ENCODE results near the gene ZNF804A. TPM values are rescaled to one million over a fixed set of nuclear protein-coding genes. Genes with fewer than 3 reads are reported as not detected.

ZNF804A gene
- total RNA-seq, 3 donors from 2014 or later (not counting 1 experiment from before 2014, with no cell fraction given): 0.12 to 0.25 TPM; not detected in 1

GRCh38 chr2:184793176-184793575 is 194.8 kb downstream of the ZNF804A start:
- H3K4me3 ChIP-seq (ENCODE audit: low read length): no peak overlapping the region
- no peaks in the 10 kb centered on the region for H3K27me3 ChIP-seq (ENCODE audit: control insufficient read depth, insufficient read depth, low read length)
- no peaks in the 10 kb centered on the region for H3K4me1 ChIP-seq (ENCODE audit: control insufficient read depth, insufficient read depth, low read length)
- no peaks in the 10 kb centered on the region for H3K4me1 Mint-ChIP-seq
- H3K4me3 Mint-ChIP-seq: no peak overlapping the region
- 85% methylated on average over 1 of the region's 1 CpG for WGBS (ENCODE audit: insufficient coverage)
- no peaks in the 10 kb centered on the region for H3K9me3 ChIP-seq (ENCODE audit: control insufficient read depth, insufficient read depth, low read length)
- no peak overlapping the region for H3K27ac ChIP-seq (ENCODE audit: low read length)
- no peak for TF ChIP-seq CTCF (IDR thresholded peaks at IDR 0.05)
- peaks cover 24 to 31% of the 10 kb centered on the region in 2 donors for H3K9me3 Mint-ChIP-seq
- peak in 1 of 3 donors; percentile 39 for ATAC-seq
- no peaks in the 10 kb centered on the region for H3K36me3 Mint-ChIP-seq
- no peaks in the 10 kb centered on the region for H3K27me3 Mint-ChIP-seq (ENCODE audit: low read depth in 2 of 2)
- intact Hi-C loops (cut with micrococcal nuclease): no loop called here
- DNase-seq: no peak
- no peak overlapping the region for H3K27ac Mint-ChIP-seq
- H3K36me3 ChIP-seq (ENCODE audit: control insufficient read depth, insufficient read depth, low read length): no peaks in the 10 kb centered on the region

- intact Hi-C loops (cut with micrococcal nuclease): no loop called here
- ATAC-seq: no peak
Measured at GRCh38 chr2:184799379-184799778, 201.1 kb downstream of the ZNF804A start.

GRCh38 chr2:184814421-184814820 is 216.1 kb downstream of the ZNF804A start:
- intact Hi-C loops (cut with micrococcal nuclease): no loop called here
- Histone ChIP-seq H3K9me3 (ENCODE audit: control insufficient read depth, insufficient read depth, low read length) (no peaks in the 10 kb centered on the region), H3K4me3 (ENCODE audit: low read length) (no peak overlapping the region), H3K4me1 (ENCODE audit: control insufficient read depth, insufficient read depth, low read length) (no peaks in the 10 kb centered on the region), H3K27ac (ENCODE audit: low read length) (no peak overlapping the region), H3K27me3 (ENCODE audit: control insufficient read depth, insufficient read depth, low read length) (no peaks in the 10 kb centered on the region), H3K36me3 (ENCODE audit: control insufficient read depth, insufficient read depth, low read length) (no peaks in the 10 kb centered on the region)
- DNase-seq (no peak), ATAC-seq (no peak)
- no peak for TF ChIP-seq CTCF (IDR thresholded peaks at IDR 0.05)
- H3K27ac Mint-ChIP-seq: no peak overlapping the region
- no peak overlapping the region for H3K4me3 Mint-ChIP-seq
- H3K27me3 Mint-ChIP-seq (ENCODE audit: low read depth in 2 of 2): no peaks in the 10 kb centered on the region
- peaks cover 12 to 22% of the 10 kb centered on the region in 2 donors for H3K9me3 Mint-ChIP-seq
- no peaks in the 10 kb centered on the region for H3K4me1 Mint-ChIP-seq
- 70% methylated on average over 2 of the region's 3 CpGs for WGBS (ENCODE audit: insufficient coverage)
- peaks cover 12% of the 10 kb centered on the region for H3K36me3 Mint-ChIP-seq

More at GRCh38 chr2:184799379-184799778, 201.1 kb downstream of the ZNF804A start:
- no peak for DNase-seq
- Mint-ChIP-seq H3K27ac (no peak overlapping the region), H3K36me3 (peaks cover 8% of the 10 kb centered on the region), H3K27me3 (ENCODE audit: low read depth in 2 of 2) (no peaks in the 10 kb centered on the region), H3K4me3 (no peak overlapping the region), H3K4me1 (no peaks in the 10 kb centered on the region), H3K9me3 (peaks cover 15 to 34% of the 10 kb centered on the region in 2 donors)
- peaks cover 7% of the 10 kb centered on the region for H3K9me3 ChIP-seq (ENCODE audit: control insufficient read depth, insufficient read depth, low read length)
- H3K4me1 ChIP-seq (ENCODE audit: control insufficient read depth, insufficient read depth, low read length): no peaks in the 10 kb centered on the region
- no peak overlapping the region for H3K4me3 ChIP-seq (ENCODE audit: low read length)
- no peaks in the 10 kb centered on the region for H3K27me3 ChIP-seq (ENCODE audit: control insufficient read depth, insufficient read depth, low read length)
- 96% methylated on average over 2 of the region's 4 CpGs for WGBS (ENCODE audit: insufficient coverage)
- TF ChIP-seq CTCF (IDR thresholded peaks at IDR 0.05): no peak
- no peak overlapping the region for H3K27ac ChIP-seq (ENCODE audit: low read length)
- H3K36me3 ChIP-seq (ENCODE audit: control insufficient read depth, insufficient read depth, low read length): no peaks in the 10 kb centered on the region

GRCh38 chr2:184815824-184816223 is 217.5 kb downstream of the ZNF804A start:
- Mint-ChIP-seq H3K36me3 (peaks cover 12% of the 10 kb centered on the region), H3K27ac (no peak overlapping the region), H3K4me3 (no peak overlapping the region), H3K9me3 (peaks cover 14 to 30% of the 10 kb centered on the region in 2 donors), H3K27me3 (ENCODE audit: low read depth in 2 of 2) (no peaks in the 10 kb centered on the region), H3K4me1 (no peaks in the 10 kb centered on the region)
- H3K4me3 ChIP-seq (ENCODE audit: low read length): no peak overlapping the region
- TF ChIP-seq CTCF (IDR thresholded peaks at IDR 0.05): no peak
- WGBS (ENCODE audit: insufficient coverage): 70% methylated on average over 1 of the region's 1 CpG
- no peaks in the 10 kb centered on the region for H3K4me1 ChIP-seq (ENCODE audit: control insufficient read depth, insufficient read depth, low read length)
- no peaks in the 10 kb centered on the region for H3K36me3 ChIP-seq (ENCODE audit: control insufficient read depth, insufficient read depth, low read length)
- no peak for DNase-seq
- H3K27me3 ChIP-seq (ENCODE audit: control insufficient read depth, insufficient read depth, low read length): no peaks in the 10 kb centered on the region
- no peak for ATAC-seq
- intact Hi-C loops (cut with micrococcal nuclease): no loop called here
- H3K27ac ChIP-seq (ENCODE audit: low read length): no peak overlapping the region
- H3K9me3 ChIP-seq (ENCODE audit: control insufficient read depth, insufficient read depth, low read length): no peaks in the 10 kb centered on the region
